Left renal cortex interstitium (tissue), 4 donors: ENCODE results near the gene CC2D1A. TPM values are rescaled to one million over a fixed set of nuclear protein-coding genes. Genes with fewer than 3 reads are reported as not detected.
A peak's percentile ranks its signal among the peaks of the same experiment; 100 is the strongest.
"Not testable (repeated sequence)": the region's sequence is repeated elsewhere in the genome, so short reads cannot be mapped to it uniquely, and the experiment has no call there.

ENCODE experiments used
- DNase-seq, 4 donors: peaks; one replicate each; pipeline ENCODE4 v3.0.0-alpha.2; 2013; ENCODE audit warnings: low read depth in 4 of 4, low spot score in 2 of 4, missing footprints in 1 of 4
- polyA plus RNA-seq, 4 donors: library from polyadenylated mRNA; unstranded; fragments of 120-200 nt; gene quantifications; one replicate each; pipeline ENCODE4 v1.2.1, GENCODE V29; 2013; ENCODE audit not compliant: insufficient read length in 4 of 4

CC2D1A gene
- polyA plus RNA-seq, 4 donors = 19.3 to 45.6 (median 33.4) TPM

DNA sequence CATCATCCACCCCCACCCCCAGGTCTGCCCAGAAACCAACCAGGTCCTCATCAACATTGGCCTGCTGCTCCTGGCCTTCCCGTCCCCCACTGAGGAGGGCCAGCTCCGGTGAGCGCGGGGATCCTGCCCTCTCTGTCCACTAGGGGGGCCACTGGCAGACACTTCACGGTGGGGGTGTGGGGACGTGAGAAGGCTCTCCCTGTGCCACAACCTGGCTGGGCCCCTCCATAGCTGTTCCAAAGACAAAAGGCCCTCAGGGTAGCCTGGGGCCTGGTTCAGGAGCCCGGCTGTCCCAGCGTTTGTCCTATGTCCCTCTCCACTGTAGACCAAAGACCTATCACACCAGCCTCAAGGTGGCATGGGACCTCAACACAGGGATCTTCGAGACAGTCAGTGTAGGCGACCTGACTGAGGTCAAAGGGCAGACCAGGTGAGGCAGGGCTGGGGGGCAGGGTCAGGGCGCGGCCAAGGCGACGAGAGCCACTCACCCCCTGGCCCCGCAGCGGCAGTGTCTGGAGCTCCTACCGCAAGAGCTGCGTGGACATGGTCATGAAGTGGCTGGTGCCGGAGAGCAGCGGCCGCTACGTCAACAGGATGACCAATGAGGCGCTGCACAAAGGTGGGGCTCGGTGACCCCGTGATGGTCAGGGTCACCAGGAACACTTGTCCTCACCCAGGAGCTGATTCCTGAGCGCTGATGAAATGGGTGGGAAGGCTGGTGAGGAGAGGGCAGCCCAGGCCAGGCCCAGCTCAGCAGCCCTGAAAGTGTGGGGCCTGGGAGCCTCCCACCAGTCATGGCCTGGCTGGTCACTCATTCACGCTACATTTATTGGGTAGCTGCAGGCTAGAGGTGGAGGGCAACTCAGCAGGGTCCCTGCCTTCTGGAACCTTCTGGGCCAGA, 54.2 kb downstream of the CC2D1A start:
- DNase-seq = no peak

DNA sequence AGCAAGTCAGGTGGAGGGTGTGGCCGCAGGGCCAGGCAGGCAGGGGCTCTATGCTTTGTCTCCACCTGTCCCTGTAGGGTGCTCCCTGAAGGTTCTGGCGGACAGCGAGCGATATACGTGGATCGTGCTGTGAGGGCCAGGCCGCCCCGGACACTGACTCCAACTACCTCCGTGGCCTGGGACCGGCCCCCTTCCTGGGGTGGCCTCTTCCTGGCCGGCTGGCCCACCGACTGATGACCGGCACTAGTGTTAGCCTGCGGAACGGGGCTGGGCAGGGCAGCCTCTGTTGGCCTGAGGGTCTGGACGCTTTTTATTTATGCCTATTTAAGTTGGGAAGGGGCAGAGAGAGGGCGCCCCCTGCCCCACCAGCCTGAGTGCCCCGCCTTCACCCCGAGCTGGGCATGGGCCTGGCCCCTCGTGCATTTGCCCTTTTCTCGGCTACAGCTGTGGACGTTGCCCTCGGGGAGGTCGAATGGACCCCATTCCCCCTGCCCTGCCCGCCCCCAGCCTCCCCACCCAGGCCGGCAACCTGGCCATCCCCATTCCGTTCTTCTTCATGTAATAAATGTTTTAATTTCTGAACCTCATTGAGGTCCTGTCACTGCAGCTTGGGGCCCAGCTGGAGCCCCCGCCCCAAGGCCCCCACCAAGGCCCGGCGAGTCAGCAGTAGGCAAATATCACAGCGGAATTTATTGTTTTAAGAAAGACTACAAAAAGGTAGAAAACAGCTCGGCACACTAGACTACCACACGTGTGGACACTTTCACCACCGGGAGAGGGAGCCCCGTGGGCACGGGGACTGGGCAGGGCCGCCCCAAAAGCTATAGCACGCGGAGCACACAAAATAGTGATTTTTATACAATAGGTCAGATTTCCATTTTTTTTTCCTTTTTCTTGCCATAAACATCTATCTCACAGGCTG, 55.1 kb downstream of the CC2D1A start:
- no peak for DNase-seq

DNA sequence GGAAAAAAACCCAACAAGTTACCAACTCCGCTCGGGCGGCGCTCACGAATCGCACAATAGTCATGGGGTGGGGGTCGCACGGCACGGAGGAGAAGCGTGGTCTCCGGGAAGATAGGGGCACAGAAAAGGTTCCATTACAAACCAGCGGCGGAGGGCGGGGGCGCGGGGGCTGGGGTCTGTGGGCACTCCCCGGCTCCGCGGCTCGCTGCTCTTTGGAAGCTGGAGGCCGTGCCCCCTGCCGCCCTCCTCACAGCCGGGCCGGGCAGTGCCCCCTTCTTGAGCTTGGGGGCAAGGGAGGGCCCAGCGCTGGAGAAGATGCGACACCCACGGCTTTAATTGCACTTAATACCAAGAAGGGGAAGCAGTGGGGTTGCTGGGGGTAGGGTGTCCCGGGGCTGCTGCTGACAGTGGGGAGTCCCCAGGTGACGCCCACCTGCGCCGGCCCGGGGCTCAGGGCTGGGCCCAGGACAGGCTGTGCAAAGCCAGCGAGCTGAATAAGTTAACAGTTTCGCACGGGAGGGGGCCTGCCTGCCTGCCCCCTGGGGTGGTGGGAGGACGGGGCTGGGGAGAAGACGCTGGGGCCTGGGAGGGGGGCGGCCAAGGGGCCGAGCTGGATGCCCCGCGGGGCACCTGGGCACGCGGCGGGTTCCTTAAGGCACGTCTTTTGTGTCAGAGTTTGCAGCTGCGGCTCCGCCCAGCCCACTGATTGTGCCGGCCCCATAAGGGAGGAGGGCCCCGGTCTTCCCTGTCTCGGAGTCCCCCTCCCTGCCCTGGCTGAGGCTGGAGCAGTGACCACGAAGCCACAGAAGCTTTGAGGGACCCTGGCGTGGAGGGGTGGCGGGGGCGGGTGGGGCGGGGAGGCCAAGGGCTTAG, 56.1 kb downstream of the CC2D1A start:
- DNase-seq = no peak

DNA sequence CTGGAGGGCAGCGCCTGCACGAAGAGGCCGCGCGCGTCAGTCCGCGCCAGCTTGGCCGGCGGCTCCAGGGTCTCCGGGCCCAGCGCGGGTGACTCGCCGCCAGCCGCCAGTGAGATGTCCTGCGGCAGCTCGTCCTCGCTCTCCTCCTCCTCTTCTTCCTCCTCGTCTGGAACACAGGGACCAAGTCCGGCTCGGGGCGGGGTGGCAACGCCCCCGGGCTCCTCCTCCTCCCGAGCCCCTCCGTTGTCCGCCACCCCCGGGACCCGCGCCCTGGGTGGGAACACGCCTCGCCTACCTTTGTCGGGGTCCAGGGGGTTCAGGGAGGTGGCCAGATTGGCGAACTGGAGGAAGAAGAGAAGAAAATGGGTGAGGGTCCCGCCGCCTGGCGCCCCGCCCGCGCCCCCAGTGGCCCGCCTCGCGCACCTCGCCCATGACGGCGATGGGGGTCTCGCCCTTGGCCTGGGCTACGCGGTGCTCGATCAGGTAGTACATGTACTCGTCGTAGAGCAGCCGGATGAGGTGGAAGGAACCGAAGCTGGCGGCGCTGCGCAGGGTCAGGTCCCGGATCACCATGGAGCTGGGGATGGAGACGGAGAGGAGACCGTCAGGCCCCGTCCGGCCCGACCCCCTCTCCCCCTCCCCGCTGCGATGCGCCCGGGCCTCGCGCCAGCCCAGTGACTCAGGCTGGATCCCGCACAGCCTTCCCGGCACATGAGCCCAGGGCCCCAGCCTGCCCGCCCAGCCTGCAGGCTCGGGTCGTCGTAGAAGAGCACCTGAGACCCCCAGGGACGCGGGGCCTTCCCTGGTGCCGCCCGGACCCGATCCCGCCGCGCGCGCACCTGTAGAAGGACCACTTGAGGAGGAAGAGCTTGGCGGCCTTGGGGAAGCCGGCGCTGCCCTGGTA, 57.0 kb downstream of the CC2D1A start:
- DNase-seq = no peak

DNA sequence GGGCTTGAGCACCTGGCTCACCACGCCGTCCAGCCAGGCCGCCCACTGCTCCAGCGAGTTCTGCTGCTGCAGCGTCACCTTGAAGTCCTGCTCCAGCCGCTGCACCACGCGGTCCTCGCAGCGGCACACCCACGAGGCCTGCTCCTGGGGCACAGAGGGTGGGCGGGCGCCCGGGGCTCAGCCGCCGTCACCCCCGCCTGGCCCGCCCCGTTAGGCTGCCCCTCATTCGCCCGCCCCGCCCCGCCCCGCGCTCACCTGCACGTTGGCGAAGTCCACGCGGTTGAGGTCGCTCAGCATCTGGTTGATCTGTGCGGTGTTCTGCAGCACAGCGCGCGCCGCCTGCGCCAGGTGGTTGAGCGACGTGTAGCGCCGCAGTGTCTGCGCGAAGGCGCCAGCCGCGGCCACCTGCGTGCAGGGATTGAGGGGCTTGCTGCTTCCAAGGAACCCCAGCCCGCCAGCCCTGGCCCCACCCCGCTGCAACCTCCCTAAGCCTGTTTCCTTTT, 57.7 kb downstream of the CC2D1A start:
- DNase-seq = no peak

DNA sequence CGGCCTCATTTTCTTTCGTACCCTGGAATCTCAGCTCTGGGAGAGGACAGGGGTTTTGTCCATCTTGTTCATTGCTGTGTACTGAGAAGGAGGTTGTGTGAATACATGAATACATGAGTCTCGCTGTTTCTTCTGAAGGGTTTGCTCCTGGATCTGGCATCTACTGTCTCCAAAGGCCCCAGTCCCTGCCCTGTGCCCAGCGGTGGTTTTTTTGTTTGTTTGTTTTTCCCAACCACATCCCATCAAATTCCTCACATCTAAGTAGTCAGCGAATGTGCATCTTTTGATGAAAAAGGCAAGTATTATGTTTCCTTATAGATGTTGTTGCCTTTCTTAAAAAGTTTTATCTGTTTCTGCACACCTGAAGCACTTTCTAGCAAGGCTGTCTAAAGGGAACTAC, 58.8 kb downstream of the CC2D1A start:
- no peak for DNase-seq

DNA sequence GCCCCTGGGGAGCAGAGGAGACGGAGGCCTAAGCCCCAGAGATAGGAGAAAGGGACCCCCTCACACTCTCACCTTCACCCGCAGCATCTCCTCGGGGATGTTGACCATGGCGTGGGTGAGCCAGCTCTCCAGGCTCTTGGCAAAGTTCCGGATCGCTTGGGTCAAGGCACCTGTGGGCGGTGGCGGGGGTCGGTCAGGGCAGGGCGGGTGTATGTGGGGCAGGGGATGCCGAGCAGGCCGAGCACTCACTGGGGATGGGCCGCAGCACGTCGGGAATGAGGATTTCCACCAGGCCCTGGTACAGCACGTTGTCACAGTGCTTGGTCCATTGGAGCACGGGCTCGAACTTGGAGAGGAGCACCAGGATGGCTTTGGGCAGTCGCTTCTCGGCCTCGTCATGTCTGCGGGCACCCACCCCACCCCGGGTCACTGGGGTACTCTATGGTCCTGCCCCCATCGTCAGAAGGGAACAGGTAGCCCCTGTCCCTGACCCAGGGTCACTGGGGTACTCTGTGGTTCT, 59.4 kb downstream of the CC2D1A start:
- DNase-seq = no peak

DNA sequence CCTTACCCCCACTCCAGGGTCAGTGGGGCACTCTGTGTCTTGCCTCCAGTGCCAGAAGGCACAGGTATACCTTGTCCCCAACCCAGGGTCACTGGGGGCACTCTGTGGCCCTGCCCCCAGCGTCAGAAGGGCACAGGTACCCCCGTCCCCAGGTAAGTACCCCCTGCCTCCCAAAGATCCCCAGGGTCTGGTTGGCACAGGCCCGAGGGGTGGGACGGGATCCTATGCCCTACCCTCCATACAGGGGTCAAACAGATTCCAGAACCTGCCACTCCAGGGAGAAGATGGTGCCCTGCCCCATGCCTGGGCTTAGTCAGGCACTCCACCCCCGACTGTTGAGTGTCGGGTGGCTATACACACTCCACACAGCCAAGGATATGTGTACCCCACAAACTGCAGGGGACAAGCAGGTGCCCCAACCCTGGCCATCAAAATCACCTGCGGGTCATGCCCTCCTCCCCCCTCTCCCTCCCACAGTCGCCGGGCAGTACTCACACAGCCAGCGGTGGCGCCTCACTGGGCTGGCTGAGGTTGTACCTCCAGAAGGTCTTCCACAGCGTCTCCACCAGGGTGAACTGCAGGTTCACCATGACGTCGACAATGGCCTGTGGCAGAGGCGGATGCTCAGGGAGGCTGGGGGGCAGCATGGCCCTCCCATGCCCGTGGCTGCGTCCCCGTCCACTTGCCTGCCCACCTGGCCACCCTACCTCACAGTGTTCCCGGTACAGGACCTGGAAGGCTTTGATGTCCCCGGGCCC, 60.1 kb downstream of the CC2D1A start:
- DNase-seq = no peak

DNA sequence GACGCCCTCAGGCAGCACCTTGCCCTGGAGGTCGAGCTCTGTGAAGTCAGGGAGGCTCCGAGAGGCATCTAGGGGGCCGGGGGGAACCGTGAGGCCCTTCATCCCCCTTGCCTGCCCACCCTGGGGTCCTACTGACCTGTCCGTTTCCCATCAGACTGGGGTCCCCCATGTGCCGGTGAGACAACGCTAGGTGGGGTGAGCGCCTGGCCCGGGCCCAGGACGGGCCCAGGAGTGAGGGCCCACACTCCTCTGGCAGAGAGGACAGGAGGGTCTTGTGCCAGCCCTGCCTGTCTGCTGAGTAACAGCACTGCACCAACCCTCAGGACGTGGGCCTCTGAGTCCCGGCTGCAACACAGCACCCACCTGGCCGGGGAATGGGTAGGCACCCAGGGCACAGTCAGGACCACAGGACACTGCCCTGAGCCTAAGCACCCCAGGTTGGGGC, 60.7 kb downstream of the CC2D1A start:
- DNase-seq = no peak

DNA sequence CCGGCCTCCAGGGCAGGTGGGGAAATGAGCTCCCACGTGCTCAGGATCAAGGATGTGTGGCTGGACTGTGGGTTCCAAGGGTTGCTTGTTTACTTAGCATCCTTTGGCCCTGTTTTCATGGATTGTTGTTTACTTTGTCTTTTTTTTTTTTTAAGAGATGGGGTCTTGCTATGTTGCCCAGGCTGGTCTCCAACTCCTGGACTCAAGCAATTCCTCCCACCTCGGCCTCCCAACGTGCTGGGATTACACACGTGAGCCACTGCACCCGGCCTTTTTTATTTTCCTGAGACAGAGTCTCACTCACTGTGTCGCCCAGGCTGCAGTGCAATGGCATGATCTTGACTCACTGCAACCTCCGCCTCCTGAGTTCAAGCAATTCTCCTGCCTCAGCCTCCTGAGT, 61.2 kb downstream of the CC2D1A start:
- not testable (repeated sequence) for DNase-seq

DNA sequence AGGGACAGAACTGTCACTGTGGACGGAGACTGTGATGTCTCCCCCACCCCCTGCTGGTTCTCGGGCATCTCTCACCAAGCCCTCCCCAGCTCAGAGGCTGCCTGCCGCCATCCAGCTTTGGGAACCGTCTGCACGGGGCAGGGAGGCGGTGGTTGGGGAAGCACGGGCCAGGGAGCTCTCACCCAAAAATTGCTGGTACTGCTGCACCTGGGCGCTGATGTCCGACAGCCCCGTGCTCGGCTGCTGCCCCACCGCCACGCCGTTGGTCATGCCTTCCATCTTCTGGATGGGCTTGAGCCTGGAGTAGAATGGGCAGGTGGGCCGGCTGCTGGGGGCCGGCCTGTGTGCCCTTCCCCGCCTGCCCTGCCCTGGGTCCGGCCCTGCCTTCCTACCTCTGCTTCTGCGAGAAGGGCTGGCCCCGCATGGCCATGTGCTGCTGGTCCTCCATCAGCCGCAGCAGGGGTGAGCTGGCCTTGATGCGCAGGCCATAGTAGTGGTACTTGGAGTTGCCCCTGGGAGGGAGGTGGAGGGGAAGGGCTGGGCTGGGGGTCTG, 62.5 kb downstream of the CC2D1A start:
- DNase-seq = no peak

DNA sequence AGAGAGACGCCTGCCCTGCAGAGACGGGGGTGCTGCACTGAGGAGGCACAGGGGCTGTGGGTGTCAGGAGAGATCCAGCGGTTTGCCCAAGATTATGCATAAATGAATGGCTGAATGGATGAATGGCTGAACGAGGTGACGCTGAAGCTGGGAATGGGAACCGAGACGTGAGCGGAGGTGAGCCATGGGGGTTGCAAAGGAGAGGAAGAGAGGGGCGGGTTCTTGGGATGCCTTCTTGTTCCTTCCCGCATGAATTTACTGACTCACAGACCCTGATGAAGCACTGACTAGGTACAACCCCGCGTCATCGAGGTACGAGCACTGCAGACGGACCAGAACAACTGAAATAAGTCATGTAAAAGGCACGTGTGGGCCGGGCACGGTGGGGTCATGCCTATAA, 63.0 kb downstream of the CC2D1A start:
- no peak for DNase-seq

DNA sequence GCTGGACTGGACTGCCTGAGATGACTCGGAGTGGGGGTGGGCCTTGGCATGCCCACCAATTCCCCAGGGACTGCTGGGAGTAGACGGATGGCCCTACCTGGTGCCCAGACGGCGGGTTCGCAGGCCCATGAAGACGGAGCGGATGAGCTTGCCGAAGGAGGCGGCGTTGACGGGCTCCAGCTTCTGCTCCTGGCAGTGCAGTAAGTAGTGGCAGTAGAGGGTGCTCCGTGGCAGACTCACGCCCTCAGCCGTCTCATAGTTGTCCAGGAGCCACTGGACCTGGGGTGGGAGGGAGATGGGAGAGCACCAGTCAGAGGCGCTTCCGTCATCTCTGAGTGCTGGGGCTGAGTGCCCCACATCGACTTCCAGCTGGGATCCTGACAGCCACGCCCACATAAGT, 63.9 kb downstream of the CC2D1A start:
- DNase-seq = no peak

DNA sequence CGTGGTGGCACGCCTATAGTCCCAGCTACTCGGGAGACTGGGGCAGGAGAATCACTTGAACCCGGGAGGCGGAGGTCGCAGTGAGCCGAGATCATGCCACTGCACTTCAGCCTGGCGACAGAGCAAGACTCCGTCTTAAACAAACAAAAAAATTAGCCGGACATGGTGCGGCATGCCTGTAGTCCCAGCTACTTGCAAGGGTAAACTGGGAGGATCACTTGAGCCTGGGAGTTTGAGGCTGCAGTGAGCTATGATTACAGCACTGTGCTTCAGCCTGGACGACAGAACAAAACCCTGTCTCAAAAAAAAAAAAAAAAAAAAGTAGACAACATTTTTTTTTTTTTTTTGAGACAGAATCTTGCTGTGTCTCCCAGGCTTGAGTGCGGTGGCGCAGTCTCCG, 65.9 kb downstream of the CC2D1A start:
- not testable (repeated sequence) for DNase-seq

DNA sequence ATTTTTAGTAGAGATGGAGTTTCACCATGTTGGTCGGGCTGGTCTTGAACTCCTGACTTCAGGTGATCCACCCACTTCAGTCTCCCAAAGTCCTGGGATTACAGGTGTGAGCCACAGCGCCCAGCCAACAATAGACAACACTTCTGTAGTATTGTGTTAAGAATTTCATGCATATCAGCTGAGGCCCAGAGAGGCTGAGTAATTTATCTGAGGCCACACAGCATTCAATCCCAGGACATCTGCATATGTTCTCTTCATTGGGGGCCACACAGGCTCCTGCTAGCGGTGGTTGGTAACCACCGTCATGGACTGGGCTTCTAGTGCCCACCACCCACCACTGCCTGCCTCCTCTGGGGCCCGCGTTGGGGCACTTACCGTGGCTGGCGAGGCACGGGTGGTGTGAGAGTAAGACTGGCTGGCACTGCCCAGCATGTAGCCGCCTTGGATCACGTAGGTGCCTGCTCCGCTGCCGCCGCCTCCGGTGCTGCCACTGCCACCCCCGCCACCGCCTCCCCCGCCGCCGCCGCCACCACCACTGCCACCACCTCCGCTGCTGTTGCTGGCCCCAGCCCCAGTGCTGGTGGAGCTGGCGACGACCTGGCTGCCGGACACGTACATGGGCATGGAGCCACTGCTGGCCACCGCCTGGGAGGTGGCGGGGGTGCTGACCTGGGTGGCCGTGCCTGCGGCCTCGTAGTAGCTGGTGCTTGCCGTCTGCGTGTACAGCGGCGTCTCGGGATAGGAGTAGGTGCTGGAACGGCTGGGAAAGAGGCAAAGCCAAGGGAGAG, 66.6 kb downstream of the CC2D1A start:
- no peak for DNase-seq

DNA sequence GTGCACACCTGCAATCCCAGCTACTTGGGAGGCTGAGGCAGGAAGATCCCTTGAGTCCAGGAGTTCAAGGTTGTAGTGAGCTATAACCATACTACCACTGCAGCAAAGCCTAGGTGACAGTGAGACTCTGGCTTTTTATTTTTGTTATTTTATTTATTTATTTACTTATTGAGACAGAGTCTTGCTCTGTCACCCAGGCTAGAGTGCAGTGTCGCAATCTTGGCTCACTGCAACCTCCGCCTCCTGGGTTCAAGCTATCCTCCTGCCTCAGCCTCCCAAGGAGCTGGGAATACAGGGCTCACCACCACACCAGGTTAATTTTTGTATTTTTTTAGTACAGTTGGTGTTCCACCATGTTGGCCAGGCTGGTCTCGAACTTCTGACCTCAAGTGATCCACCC, 67.5 kb downstream of the CC2D1A start:
- DNase-seq = not testable (repeated sequence)

DNA sequence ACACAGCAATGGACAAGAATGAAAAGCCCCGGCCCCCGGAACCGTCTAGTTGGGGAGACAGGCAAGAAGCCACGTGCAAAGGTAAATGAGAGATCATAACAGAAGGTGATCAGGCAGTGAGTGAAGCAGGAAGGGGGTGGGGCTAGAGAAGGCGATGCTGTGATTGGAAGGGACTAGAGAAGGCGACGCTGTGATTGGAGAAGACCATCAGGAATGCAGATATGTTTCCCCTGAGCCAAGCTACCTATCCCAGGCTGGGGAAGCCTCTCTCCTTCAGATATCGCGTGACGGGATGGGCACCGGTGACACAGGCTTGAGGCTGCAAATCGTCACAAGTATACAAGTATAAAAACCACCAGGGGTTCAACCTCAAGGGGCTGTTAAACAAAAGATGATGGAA, 68.1 kb downstream of the CC2D1A start:
- peak in 1 of 4 donors; percentile 58 for DNase-seq
